Adrenal gland (tissue), 12 donors: ENCODE data around the gene PSTK. TPM values are rescaled to one million over a fixed set of nuclear protein-coding genes. Genes with fewer than 3 reads are reported as not detected.
A peak's percentile ranks its signal among the peaks of the same experiment; 100 is the strongest.

Source experiments
- DNase-seq, 7 donors: peaks; one replicate each; pipeline ENCODE4 v3.0.0-alpha.2; 2019 to 2020
- H3K27ac ChIP-seq, 5 donors: fragments of 200-600 bp; sonication (generic) in 4 of 5; 1 replicate in 3 of 5; 2 replicates in 2 of 5; pipeline versions ENCODE4 v1.5.1 to v1.8.0; 2016 to 2020; ENCODE audit warnings: mild to moderate bottlenecking in 1 of 5
- H3K27me3 ChIP-seq: fragments of 200-600 bp; 2 replicates; pipeline ENCODE4 v1.8.0; 2021
- H3K36me3 ChIP-seq, 2 donors: fragments of 200-600 bp; replicated peaks in 1 of 2; 1 replicate in 1 of 2; 2 replicates in 1 of 2; pipeline versions ENCODE4 v1.5.1 to v1.8.0; 2018 to 2022
- H3K4me1 ChIP-seq, 2 donors: fragments of 200-600 bp; replicated peaks in 1 of 2; 1 replicate in 1 of 2; 2 replicates in 1 of 2; pipeline versions ENCODE4 v1.5.1 to v1.8.0; 2018 to 2021
- H3K4me3 ChIP-seq, 4 donors: fragments of 200-600 bp; sonication (generic) in 3 of 4; one replicate each; pipeline ENCODE4 v1.5.1; 2016 to 2018
- H3K9me3 ChIP-seq, 3 donors: fragments of 200-600 bp; sonication (generic) in 1 of 3; replicated peaks in 1 of 3; 1 replicate in 2 of 3; 2 replicates in 1 of 3; pipeline versions ENCODE4 v1.5.1 to v1.8.0; 2016 to 2021
- CTCF ChIP-seq, 6 experiments: fragments of 450-650 bp in 4 of 6; fragments of 200-600 bp in 2 of 6; sonication (generic) in 1 of 6; IDR thresholded peaks; 1 replicate in 5 of 6; 2 replicates in 1 of 6; pipeline versions ENCODE4 v1.5.1 to v1.8.0; 2016 to 2021; ENCODE audit warnings: antibody characterized with exemption in 6 of 6, mild to moderate bottlenecking in 2 of 6, moderate library complexity in 1 of 6
- POLR2A ChIP-seq, 2 donors: fragments of 450-650 bp; IDR thresholded peaks; one replicate each; pipeline ENCODE4 v1.6.1; 2017; ENCODE audit warnings: antibody characterized with exemption in 2 of 2, mild to moderate bottlenecking in 2 of 2, moderate library complexity in 1 of 2
- WGBS, 4 donors: extraction: QIAGEN DNeasy Blood & Tissue Kit in 2 of 4; methylation state at CpG; one replicate each; pipeline versions ENCODE4 v1.1.5 to v1.1.7; 2013 to 2017; 5-methylcytosine and 5-hydroxymethylcytosine counted together
- intact Hi-C, 2 donors: fragments of 100-400 bp; cut with DNase I; formaldehyde crosslinking; loops; one replicate each; pipeline versions ENCODE4 v1.14.1 to v1.15.0; 2022 to 2023
- polyA plus RNA-seq, 3 donors: library from polyadenylated mRNA; stranded (reverse); fragments of 200-250 nt in 2 of 3; fragments of 350-450 nt in 1 of 3; fragmentation: Illumina TruSeq in 1 of 3; extraction: RNeasy Lipid Tissue Mini Kit (QIAGEN cat#74804) in 1 of 3; gene quantifications; one replicate each; pipeline ENCODE4 v1.2.3, GENCODE V29; 2013 to 2014
- total RNA-seq, 9 donors: library from RNA; depleted of rRNA in 4 of 9; stranded (reverse); fragments of >200 nt in 4 of 9; fragments of 120-200 nt in 1 of 9; fragmentation: NEBNext Ultra II Directional in 1 of 9; extraction: Animal tissue kit (Norgen Biotek cat#: 25700) in 1 of 9; gene quantifications; one replicate each; pipeline versions ENCODE4 v1.1.0 to v1.2.4, GENCODE V29; 2013 to 2023
- donor health status: healthy with polysubstance abuse.
- donor health status: Bipolar disorder and iron deficiency.
- donor health status: DM: yes; HTN: yes; CAD: no.
- donor health status: DM: no; HTN: no; CAD: no.
- donor health status: DM: no; HTN: no; CAD: no.
- donor health status: DM: yes; HTN: yes; CAD: no.

PSTK gene
- total and polyA plus RNA-seq, 12 donors, result 2.1 to 9.0 (median 6.3) TPM

GRCh38 chr10:123013456-123014419, 33.5 kb downstream of the PSTK start:
- Histone ChIP-seq H3K4me1 (peaks cover 0 to 19% of the 10 kb centered on the region in 2 donors), H3K9me3 (no peaks in the 10 kb centered on the region), H3K27ac (no peak overlapping the region), H3K27me3 (no peaks in the 10 kb centered on the region), H3K36me3 (no peaks in the 10 kb centered on the region), H3K4me3 (no peak overlapping the region)
- intact Hi-C loops, result no loop called here
- WGBS, 4 donors, result 91 to 97% (median 94%) methylated on average over 18 to 43 of the region's 43 CpGs
- DNase-seq, result no peak
- TF ChIP-seq CTCF (IDR thresholded peaks at IDR 0.05), result no peak
- no peak for TF ChIP-seq POLR2A (IDR thresholded peaks at IDR 0.05)

GRCh38 chr10:123014772-123015171, 34.6 kb downstream of the PSTK start:
- TF ChIP-seq POLR2A (IDR thresholded peaks at IDR 0.05), result no peak
- no peak for TF ChIP-seq CTCF (IDR thresholded peaks at IDR 0.05)
- Histone ChIP-seq H3K27me3 (no peaks in the 10 kb centered on the region), H3K4me1 (peaks cover 0 to 17% of the 10 kb centered on the region in 2 donors), H3K36me3 (no peaks in the 10 kb centered on the region), H3K27ac (no peak overlapping the region), H3K4me3 (no peak overlapping the region), H3K9me3 (no peaks in the 10 kb centered on the region)
- intact Hi-C loops, result no loop called here
- WGBS, 4 donors, result 97 to 100% (median 98%) methylated on average over 2 of the region's 2 CpGs
- peak in 1 of 7 donors; percentile 11 for DNase-seq

GRCh38 chr10:123016228-123016627, 36.0 kb downstream of the PSTK start:
- no peak for TF ChIP-seq POLR2A (IDR thresholded peaks at IDR 0.05)
- TF ChIP-seq CTCF (IDR thresholded peaks at IDR 0.05), result no peak
- H3K27ac ChIP-seq, result no peak overlapping the region
- H3K36me3 ChIP-seq, result no peaks in the 10 kb centered on the region
- H3K27me3 ChIP-seq, result no peaks in the 10 kb centered on the region
- no peaks in the 10 kb centered on the region for H3K9me3 ChIP-seq
- no peak for DNase-seq
- H3K4me3 ChIP-seq, result no peak overlapping the region
- intact Hi-C loops, result no loop called here
- WGBS, 4 donors, result 91 to 97% (median 97%) methylated on average over 4 of the region's 4 CpGs
- peaks cover 0 to 14% of the 10 kb centered on the region in 2 donors for H3K4me1 ChIP-seq

- no peak overlapping the region for H3K4me3 ChIP-seq
- H3K27me3 ChIP-seq, result no peaks in the 10 kb centered on the region
- intact Hi-C loops, result no loop called here
- peaks cover 0 to 14% of the 10 kb centered on the region in 2 donors for H3K4me1 ChIP-seq
- DNase-seq, result no peak
- TF ChIP-seq POLR2A (IDR thresholded peaks at IDR 0.05) (no peak), CTCF (IDR thresholded peaks at IDR 0.05) (no peak)
- H3K27ac ChIP-seq, result no peak overlapping the region
- no peaks in the 10 kb centered on the region for H3K9me3 ChIP-seq
- H3K36me3 ChIP-seq, result no peaks in the 10 kb centered on the region
- WGBS, 4 donors, result 72 to 85% (median 79%) methylated on average over 9 of the region's 9 CpGs
These were observed 37.4 kb downstream of the PSTK start for GRCh38 chr10:123017421-123018165.
